ENCODE data around the gene IPO8.

The IPO8 gene

DNA sequence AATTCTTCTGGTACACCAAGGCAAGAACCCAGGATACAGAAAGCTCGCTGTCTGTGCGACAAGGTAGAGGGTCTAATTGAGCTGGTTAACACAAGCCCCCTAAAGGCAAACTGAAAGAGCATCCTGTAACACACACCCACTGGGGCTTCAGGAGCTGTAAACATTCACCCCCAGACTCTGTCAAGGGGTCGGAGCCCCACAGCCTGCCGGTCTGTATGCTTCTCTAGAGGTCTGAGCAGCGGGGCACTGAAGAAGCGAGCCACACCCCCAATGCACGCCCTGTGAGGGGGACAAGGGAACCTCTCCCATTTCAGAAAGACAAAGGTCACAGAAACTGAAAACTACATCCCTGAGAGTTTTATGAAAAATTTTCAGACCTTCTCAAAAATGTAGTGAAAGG lies 1.3 kb upstream of the IPO8 start:
- H3K27me3 ChIP-seq (ENCODE audit: insufficient read depth, low read length) = no peaks in the 10 kb centered on the region
- H3F3A ChIP-seq (ENCODE audit: insufficient read depth, low read length) = no peaks in the 10 kb centered on the region
- no peaks in the 10 kb centered on the region for H4K20me1 ChIP-seq (ENCODE audit: insufficient read depth, low read length)
- no peak overlapping the region for H3K9ac ChIP-seq (ENCODE audit: low read length)
- no peak overlapping the region for H3K4me3 ChIP-seq (ENCODE audit: low read depth, low read length, poor library complexity, severe bottlenecking)
- no peak overlapping the region for H3K27ac ChIP-seq (ENCODE audit: low read depth, low read length, poor library complexity, severe bottlenecking)
- H3K4me1 ChIP-seq (ENCODE audit: insufficient read depth, low read length, severe bottlenecking) = peaks cover 20% of the 10 kb centered on the region
- peaks cover 15% of the 10 kb centered on the region for H3K79me2 ChIP-seq (ENCODE audit: insufficient read depth, low read length)
- no peaks in the 10 kb centered on the region; the same call in 1 of the 2 replicates for H3K36me3 ChIP-seq (ENCODE audit: insufficient read depth, low read length)
- no peaks in the 10 kb centered on the region for H3K9me2 ChIP-seq (ENCODE audit: low read depth, low read length)
- H3K4me2 ChIP-seq (ENCODE audit: low read length) = no peak overlapping the region
- H3K9me3 ChIP-seq (ENCODE audit: low read length) = no peaks in the 10 kb centered on the region
- H2AFZ ChIP-seq (ENCODE audit: low read length) = no peak overlapping the region
- TF ChIP-seq, protein P1, sequence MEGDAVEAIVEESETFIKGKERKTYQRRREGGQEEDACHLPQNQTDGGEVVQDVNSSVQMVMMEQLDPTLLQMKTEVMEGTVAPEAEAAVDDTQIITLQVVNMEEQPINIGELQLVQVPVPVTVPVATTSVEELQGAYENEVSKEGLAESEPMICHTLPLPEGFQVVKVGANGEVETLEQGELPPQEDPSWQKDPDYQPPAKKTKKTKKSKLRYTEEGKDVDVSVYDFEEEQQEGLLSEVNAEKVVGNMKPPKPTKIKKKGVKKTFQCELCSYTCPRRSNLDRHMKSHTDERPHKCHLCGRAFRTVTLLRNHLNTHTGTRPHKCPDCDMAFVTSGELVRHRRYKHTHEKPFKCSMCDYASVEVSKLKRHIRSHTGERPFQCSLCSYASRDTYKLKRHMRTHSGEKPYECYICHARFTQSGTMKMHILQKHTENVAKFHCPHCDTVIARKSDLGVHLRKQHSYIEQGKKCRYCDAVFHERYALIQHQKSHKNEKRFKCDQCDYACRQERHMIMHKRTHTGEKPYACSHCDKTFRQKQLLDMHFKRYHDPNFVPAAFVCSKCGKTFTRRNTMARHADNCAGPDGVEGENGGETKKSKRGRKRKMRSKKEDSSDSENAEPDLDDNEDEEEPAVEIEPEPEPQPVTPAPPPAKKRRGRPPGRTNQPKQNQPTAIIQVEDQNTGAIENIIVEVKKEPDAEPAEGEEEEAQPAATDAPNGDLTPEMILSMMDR (IDR thresholded peaks at IDR 0.05; ENCODE audit: low read length) = no peak
- no peak for TF ChIP-seq EZH2 (IDR thresholded peaks at IDR 0.05; ENCODE audit: borderline replicate concordance, low read length)

DNA sequence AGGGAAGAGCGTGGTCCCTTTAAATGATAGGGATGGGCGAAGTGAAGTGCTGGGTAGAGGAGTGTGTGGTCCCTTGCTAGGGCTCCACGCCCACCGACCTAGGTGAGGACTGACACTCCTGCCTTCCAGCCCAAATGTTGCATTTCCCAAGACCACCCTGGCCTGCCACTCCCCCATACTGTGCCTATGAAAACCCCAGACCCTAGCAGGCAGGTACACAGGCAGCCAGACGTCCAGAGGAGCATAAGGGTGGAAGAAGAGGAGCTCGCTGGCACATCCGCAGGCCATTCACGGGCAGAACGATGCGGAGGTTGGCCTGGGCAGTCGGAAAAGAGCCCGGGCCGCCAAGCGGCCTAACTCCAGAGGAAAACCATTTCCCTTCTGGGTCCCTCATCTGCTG lies 817 bp upstream of the IPO8 start:
- H3K4me1 ChIP-seq (ENCODE audit: insufficient read depth, low read length, severe bottlenecking) = peaks cover 20% of the 10 kb centered on the region
- H3K4me2 ChIP-seq (ENCODE audit: low read length) = peak overlapping the region; percentile 71
- H4K20me1 ChIP-seq (ENCODE audit: insufficient read depth, low read length) = no peaks in the 10 kb centered on the region
- no peaks in the 10 kb centered on the region for H3K9me2 ChIP-seq (ENCODE audit: low read depth, low read length)
- H3K79me2 ChIP-seq (ENCODE audit: insufficient read depth, low read length) = peaks cover 15% of the 10 kb centered on the region
- H3K9me3 ChIP-seq (ENCODE audit: low read length) = no peaks in the 10 kb centered on the region
- no peaks in the 10 kb centered on the region for H3F3A ChIP-seq (ENCODE audit: insufficient read depth, low read length)
- H2AFZ ChIP-seq (ENCODE audit: low read length) = no peak overlapping the region
- TF ChIP-seq, protein P1 (IDR thresholded peaks at IDR 0.05; ENCODE audit: low read length) = no peak
- TF ChIP-seq EZH2 (IDR thresholded peaks at IDR 0.05; ENCODE audit: borderline replicate concordance, low read length) = no peak
- peak overlapping the region; percentile 76; the same call in 1 of the 2 replicates for H3K9ac ChIP-seq (ENCODE audit: low read length)
- no peaks in the 10 kb centered on the region for H3K27me3 ChIP-seq (ENCODE audit: insufficient read depth, low read length)
- H3K36me3 ChIP-seq (ENCODE audit: insufficient read depth, low read length) = no peaks in the 10 kb centered on the region; the same call in 1 of the 2 replicates
- H3K27ac ChIP-seq (ENCODE audit: low read depth, low read length, poor library complexity, severe bottlenecking) = no peak overlapping the region
- H3K4me3 ChIP-seq (ENCODE audit: low read depth, low read length, poor library complexity, severe bottlenecking) = peak overlapping the region; percentile 79

DNA sequence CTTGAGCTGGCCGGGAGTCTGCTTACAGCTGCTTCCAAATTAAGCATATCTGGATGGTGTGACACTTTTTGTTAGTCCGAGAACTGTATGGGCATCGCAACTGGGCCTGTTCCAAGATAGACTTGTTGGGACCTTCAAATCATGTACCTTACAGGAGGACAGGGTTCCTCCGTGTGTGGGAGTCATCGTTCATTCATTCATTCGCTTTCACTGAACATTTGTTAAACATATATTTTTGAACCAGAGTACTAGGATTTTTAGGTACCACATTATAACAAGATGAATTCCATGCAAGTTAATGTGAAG lies 387 bp upstream of the IPO8 start:
- Histone ChIP-seq H3K79me2 (ENCODE audit: insufficient read depth, low read length) (peaks cover 15% of the 10 kb centered on the region), H3K4me1 (ENCODE audit: insufficient read depth, low read length, severe bottlenecking) (peaks cover 20% of the 10 kb centered on the region), H4K20me1 (ENCODE audit: insufficient read depth, low read length) (no peaks in the 10 kb centered on the region), H3K9me3 (ENCODE audit: low read length) (no peaks in the 10 kb centered on the region), H3K9me2 (ENCODE audit: low read depth, low read length) (no peaks in the 10 kb centered on the region), H2AFZ (ENCODE audit: low read length) (peak overlapping the region; percentile 76), H3K4me2 (ENCODE audit: low read length) (peak overlapping the region; percentile 71), H3K4me3 (ENCODE audit: low read depth, low read length, poor library complexity, severe bottlenecking) (peak overlapping the region; percentile 79), H3K36me3 (ENCODE audit: insufficient read depth, low read length) (no peaks in the 10 kb centered on the region; the same call in 1 of the 2 replicates), H3K9ac (ENCODE audit: low read length) (peak overlapping the region; percentile 76), H3K27ac (ENCODE audit: low read depth, low read length, poor library complexity, severe bottlenecking) (no peak overlapping the region), H3K27me3 (ENCODE audit: insufficient read depth, low read length) (no peaks in the 10 kb centered on the region), H3F3A (ENCODE audit: insufficient read depth, low read length) (no peaks in the 10 kb centered on the region)
- TF ChIP-seq, protein P1 (IDR thresholded peaks at IDR 0.05; ENCODE audit: low read length) = no peak
- no peak for TF ChIP-seq EZH2 (IDR thresholded peaks at IDR 0.05; ENCODE audit: borderline replicate concordance, low read length)
